GM18870 (cell line): ENCODE data around the gene SSBP3.
"Not testable (repeated sequence)": the region's sequence is repeated elsewhere in the genome, so short reads cannot be mapped to it uniquely, and the experiment has no call there.

Experiments
- ATAC-seq: cut with Tn5 transposase; IDR thresholded peaks from one replicate; pipeline ENCODE4 v1.9.1; 2021; ENCODE audit warnings: moderate library complexity; ENCODE audit not compliant: unreplicated experiment

SSBP3 gene

GRCh38 chr1:54406339-54407153 is at the start of gene SSBP3:
SSBP3 (minus strand) TSS chr1:54406394.
- ATAC-seq, result no peak

GRCh38 chr1:54453509-54453908 is 47.3 kb upstream of the SSBP3 start:
- no peak for ATAC-seq

- ATAC-seq, result no peak
These were observed 46.8 kb upstream of the SSBP3 start for GRCh38 chr1:54453022-54453421.

DNA sequence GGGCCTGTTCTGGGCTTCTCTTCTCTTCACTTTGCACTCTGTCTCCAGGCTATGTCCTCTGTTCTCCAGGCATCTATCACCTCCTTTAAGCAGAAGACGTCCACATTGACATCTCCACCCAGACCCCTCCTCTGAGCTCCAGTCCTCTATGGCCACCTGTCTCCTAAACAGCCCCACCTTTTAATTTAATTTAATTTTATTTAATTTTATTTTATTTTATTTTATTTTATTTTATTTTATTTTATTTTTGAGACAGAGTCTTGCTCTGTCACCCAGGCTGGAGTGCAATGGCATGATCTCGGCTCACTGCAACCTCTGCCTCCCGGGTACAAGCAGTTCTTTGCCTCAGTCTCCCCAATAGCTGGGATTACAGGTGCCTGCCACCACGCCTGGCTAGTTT is 43.2 kb upstream of the SSBP3 start:
- not testable (repeated sequence) for ATAC-seq

DNA sequence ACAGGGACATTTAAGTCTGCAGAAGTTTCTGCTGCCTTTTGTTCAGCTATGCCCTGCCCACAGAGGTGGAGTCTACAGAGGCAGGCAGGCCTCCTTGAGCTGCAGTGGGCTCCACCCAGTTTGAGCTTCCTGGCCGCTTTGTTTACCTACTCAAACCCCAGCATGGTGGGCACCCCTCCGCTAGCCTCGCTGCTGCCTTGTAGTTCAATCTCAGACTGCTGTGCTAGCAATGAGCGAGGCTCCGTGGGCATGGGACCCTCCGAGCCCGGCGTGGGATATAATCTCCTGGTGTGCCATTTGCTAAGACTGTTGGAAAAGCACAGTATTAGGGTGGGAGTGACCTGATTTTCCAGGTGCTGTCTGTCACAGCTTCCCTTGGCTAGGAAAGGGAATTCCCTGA is 42.6 kb upstream of the SSBP3 start:
- not testable (repeated sequence) for ATAC-seq

DNA sequence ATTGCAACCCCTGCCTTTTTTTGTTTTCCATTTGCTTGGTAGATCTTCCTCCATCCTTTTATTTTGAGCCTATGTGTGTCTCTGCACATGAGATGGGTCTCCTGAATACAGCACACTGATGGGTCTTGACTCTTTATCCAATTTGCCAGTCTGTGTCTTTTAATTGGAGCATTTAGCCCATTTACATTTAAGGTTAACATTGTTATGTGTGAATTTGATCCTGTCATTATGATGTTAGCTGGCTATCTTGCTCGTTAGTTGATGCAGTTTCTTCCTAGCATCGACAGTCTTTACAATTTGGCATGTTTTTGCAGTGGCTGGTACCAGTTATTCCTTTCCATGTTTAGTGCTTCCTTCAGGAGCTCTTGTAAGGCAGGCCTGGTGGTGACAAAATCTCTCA is 40.9 kb upstream of the SSBP3 start:
- not testable (repeated sequence) for ATAC-seq

DNA sequence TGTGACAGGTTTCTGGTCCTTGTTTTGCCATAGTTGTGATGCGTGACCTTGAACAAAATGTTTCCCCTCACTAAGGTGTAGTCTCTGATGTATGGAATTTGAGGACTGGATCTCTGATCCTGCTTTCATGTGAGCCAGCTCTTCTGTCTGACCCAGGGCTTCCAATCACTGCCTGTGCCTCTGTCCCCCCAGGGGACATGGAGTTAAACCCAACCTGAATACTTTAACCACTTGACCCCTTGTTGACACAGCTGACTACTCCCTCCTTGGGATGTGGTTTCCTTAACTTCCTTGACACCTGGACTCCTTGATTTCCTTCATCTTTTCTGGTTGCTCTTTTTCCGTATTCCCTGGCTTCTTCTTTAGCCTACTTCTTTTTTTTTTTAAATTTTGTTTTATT is 36.0 kb upstream of the SSBP3 start:
- no peak for ATAC-seq

DNA sequence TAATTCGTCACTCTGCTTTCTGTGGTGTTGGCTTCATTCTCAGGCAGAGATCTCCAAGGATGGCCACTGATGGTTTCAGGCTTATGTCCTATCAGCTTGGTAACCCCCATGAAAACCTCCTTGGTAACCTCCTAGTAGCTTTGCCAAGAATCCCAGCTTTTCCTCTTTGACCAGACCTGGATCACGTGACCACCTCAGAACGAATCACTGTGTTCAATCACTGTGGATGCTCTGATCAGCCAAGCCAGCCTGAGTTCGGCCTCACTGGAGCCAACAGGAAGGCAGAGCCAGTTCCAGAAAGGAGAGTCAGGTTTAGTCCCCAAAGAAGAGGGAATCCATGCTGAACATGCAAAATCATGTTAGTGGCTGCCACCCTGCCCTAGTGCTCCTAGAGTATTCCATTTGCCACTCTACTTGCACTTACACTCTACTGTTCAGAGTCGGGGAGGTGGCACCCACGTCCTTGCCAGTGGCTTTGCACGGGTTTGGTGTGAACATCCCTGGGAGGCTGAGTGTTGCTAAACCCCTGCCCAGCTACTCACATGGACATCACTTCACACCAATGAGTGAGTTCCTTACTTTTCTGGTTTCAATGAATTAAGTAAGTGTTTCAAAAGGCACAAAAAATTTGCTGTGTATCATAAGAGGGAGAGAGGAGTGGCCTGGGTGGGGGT is 33.5 kb upstream of the SSBP3 start:
- ATAC-seq, result no peak

DNA sequence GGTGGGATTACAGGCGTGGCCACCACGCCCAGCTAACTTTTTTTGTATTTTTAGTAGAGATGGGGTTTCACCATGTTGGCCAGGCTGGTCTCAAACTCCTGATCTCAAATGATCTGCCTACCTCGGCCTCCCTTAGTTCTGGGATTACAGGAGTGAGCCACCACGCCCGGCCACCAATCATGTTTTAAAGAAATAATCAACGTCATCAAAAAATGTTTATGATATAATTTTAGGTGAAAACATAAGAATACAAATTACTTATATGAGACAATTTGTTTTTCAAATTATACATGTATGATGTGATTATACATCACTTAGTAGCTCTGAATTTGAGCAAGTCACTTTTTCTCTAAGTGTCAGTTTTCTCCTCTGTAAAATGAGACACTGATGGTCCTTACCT is 31.6 kb upstream of the SSBP3 start:
- ATAC-seq, result no peak

GRCh38 chr1:54436826-54437225 is 30.6 kb upstream of the SSBP3 start:
- no peak for ATAC-seq

DNA sequence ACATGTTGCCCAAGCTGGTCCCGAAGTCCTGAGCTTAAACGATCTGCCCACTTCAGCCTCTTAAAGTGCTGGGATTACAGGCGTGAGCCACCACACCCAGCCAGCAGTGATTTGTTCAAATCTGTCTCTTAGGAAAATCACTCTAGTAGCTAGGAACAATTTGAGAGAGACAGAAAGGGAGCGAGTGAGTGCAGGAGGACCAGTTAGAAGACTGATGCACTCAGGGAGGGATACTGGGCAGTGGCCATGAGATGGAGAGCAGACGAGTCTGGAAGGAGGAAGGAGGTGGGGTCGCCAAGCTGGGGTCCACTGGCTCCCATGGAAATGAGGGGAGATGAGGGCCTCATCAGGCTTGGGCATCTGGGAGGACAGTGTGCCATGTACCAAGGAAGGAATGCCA is 23.6 kb upstream of the SSBP3 start:
- ATAC-seq, result no peak

DNA sequence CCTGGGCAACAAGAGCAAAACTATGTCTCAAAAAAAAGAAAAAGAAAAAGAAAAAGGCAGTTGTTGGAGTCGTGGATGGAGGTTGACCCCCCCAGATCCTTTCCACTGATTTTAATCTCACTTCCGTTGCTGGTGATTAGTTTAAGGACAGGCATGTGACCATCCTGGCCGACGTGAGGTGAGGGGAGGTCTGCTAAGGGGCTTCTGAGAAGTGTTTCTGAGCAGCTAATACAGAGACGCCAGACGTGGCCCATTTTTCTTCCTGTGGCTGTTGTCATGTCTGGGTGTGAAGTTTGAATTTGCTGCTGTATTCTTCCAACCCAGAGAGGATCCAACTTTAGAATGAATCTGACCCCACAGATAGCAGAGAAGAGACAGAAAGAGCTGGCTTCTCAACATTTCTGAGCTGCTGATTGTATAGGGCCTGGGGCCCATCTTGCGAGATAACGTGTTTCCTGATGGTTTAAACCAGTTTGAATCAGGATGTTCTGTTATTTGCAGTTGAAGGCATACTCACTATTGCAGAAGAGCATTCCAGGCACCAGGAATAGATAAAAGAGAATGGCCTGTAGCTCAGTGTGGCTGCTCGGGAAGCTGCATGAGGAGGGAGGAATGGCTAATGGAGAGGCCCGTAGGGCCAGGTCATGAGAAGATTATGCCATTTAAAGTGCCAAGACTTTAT is 22.8 kb upstream of the SSBP3 start:
- no peak for ATAC-seq

DNA sequence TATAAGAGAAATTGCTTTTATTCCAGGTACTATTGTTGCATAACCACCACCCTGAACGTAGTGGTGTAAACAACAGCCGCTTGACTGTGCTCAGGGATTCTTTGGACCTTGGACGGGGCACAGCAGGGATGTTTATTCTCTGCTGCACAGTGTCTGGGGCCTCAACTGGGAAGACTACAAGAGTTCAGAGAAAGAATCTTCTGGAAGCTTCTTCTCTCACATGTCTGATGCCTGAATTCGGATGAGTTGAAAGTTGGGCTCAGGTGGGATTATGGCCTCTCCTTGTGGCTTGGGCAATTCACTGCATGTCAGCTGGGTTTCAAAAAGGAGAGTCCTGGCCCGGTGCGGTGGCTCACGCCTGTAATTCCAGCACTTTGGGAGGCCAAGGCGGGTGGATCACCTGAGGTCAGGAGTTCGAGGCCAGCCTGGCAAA is 19.0 kb upstream of the SSBP3 start:
- no peak for ATAC-seq

DNA sequence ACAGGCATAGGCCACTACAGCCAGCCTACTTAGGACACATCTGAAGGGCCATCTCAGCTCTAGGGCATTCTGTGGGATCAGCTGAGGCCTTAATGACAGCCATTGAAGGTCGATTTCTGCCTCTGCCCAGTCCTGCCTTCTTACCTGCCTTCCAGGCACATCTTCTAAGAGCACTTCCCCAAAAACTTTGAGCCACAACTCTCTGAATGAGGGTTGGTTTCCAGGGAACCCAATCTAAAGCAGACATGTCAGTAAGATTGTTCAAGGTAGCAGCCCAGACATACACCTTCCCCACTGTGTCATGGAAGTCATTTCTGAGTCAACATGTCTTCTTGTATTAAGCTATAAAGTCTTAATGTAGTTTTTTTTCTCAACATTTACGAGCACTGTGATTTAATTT is 18.2 kb upstream of the SSBP3 start:
- ATAC-seq, result no peak

GRCh38 chr1:54421101-54421504 is 14.9 kb upstream of the SSBP3 start:
- ATAC-seq, result no peak

DNA sequence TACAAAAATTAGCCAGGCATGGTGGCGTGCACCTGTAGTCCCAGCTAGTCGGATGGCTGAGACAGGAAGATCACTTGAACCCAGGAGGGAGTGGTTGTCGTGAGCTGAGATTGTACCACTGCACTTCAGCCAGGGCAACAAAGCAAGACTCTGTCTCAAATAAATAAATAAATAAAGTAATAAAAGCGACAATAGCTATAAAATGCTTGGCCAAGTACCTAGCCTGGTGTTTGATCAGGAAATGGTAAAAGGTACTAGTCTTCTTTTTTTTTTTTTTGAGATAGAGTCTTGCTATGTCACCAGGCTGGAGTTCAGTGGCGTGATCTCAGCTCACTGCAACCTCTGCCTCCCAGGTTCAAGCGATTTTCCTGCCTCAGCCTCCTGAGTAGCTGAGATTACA is 12.4 kb upstream of the SSBP3 start:
- ATAC-seq, result not testable (repeated sequence)

- ATAC-seq, result no peak
These were observed 10.9 kb upstream of the SSBP3 start for GRCh38 chr1:54417123-54417522.

DNA sequence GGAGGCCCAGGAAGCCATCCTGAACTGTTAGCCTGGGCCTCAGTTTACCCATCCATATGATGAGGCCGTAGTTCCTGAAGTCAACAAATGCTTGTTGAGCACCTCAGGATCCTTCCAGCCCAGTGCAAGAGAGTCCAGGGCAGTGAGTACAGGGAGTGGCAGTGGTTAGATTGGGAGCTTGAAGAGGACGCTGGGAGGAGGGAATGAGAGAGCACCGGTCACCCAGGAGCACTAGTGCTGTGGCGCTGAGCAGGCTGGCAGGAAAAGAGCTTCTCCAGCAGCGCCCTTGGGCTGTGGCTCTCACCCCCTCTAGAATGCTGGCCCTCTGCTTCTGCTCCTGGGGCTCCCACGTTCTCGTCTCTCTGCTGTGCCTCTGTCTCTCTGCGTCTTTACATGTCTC is 10.2 kb upstream of the SSBP3 start:
- no peak for ATAC-seq

- ATAC-seq, result no peak
These were observed 9.8 kb upstream of the SSBP3 start for GRCh38 chr1:54415991-54416390.

- no peak for ATAC-seq
These were observed 9.3 kb upstream of the SSBP3 start for GRCh38 chr1:54415533-54415932.

DNA sequence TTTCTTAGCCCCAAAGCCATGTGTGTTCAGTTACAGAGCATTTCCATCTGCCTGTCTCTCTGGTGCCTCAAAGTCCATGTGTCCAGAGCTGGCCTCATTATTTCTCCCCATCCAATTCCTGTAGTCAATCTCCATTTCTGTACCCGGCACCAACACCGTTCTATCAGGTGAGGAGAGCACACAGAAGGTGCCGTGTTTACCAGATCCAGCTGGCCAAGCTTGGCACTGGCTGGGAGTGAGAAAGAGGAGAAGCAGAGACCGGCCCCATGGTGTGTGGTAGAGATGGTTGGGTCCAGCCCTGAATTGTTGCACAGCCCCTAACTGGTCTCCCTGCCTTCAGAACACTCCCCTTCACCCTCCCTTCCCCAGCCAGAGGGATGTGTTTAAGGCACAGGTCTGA is 7.5 kb upstream of the SSBP3 start:
- no peak for ATAC-seq

DNA sequence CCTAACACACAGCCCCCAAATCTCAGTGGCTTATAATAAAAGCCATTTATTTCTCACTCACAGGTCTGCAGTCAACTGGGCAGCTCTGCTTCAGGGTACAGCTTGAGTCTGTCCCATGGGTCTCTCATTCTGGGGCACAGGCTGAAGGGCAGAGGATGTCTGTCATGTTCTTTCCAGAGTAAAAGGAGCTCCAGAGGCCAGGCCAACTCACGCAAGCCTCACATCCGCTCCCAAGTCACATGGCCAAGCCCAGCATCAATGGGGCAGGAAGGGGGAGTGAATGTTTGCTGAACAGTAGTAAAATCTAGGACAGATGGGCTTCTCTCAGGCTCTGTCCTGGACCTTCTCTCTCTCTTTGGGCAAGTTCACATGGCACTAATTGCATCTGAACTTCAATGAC is 7.1 kb upstream of the SSBP3 start:
- no peak for ATAC-seq
